Mesodermal cell (in vitro differentiated cells): ENCODE measurements around the gene CYFIP2.
A peak's percentile ranks its signal among the peaks of the same experiment; 100 is the strongest.
"Not testable (repeated sequence)": the region's sequence is repeated elsewhere in the genome, so short reads cannot be mapped to it uniquely, and the experiment has no call there.

ENCODE experiments used
- H3K27ac ChIP-seq: 2 replicates; pipeline ENCODE4 v1.7.0; 2013; ENCODE audit warnings: mild to moderate bottlenecking, low read depth, low read length, moderate library complexity; ENCODE audit not compliant: severe bottlenecking
- H3K36me3 ChIP-seq: 2 replicates; pipeline ENCODE4 v1.7.1; 2013; ENCODE audit warnings: mild to moderate bottlenecking, low read length, moderate library complexity; ENCODE audit not compliant: control insufficient read depth, insufficient read depth
- H3K4me1 ChIP-seq: one replicate; pipeline ENCODE4 v1.7.1; 2013; ENCODE audit warnings: mild to moderate bottlenecking, low read length; ENCODE audit not compliant: insufficient read depth, control insufficient read depth, poor library complexity, severe bottlenecking
- H3K4me3 ChIP-seq: 2 replicates; pipeline ENCODE4 v1.7.0; 2013; ENCODE audit warnings: low read length, control low read depth, mild to moderate bottlenecking; ENCODE audit not compliant: insufficient read depth, poor library complexity, severe bottlenecking; ENCODE audit errors: extremely low read depth
- H3K9me3 ChIP-seq: 2 replicates; pipeline ENCODE4 v1.7.1; 2013; ENCODE audit warnings: mild to moderate bottlenecking, low read length, moderate library complexity; ENCODE audit not compliant: control insufficient read depth
- WGBS, 2 experiments: methylation state at CpG; one replicate each; pipeline ENCODE4 v1.1.5; 2013; ENCODE audit warnings: missing lambda C conversion rate in 2 of 2; ENCODE audit not compliant: insufficient coverage in 2 of 2; 5-methylcytosine and 5-hydroxymethylcytosine counted together

The CYFIP2 gene

DNA sequence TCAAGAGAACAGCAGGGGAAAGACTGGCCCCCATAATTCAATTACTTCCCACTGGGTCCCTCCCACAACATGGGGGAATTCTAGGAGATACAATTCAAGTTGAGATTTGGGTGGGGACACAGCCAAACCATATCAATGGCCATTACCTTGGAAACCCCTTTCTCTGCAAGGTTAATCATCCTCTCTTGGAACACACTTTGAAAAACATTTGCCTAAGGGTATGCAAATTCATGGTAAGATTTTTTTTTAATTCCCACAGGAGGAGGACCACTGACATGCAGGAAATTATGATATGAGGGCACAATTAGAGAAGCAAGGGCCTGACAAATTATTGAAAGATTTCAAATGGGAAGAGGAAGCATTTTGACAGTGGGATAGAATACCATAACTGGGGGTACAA is 132.4 kb downstream of the CYFIP2 start:
- Histone ChIP-seq H3K4me1 (no peaks in the 10 kb centered on the region), H3K27ac (no peak overlapping the region), H3K9me3 (peaks cover 12% of the 10 kb centered on the region), H3K4me3 (no peak overlapping the region), H3K36me3 (peaks cover 13% of the 10 kb centered on the region)

GRCh38 chr5:157400741-157401495 is 135.0 kb downstream of the CYFIP2 start:
- WGBS, 2 experiments = 83 to 84% methylated on average over 3 to 4 of the region's 5 CpGs
- H3K27ac ChIP-seq = no peak overlapping the region

DNA sequence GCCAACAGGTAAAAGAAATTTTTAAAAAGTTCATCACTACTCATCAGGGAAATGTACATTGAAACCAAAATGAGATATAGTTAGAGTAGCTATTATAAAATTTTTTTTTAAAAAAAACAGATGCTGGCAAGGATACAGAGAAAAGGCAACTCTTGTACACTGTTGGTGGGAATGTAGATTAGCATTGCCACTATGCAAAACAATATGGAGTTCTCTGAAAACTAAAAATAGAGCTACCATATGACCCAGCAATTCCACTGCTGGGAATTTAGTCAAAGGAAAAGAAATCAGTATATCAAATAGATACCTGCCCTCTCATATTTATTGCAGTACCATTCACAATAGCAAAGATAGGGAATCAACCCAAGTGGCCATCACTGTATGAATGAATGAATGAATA is 149.9 kb downstream of the CYFIP2 start:
- H3K9me3 ChIP-seq = peaks cover 9% of the 10 kb centered on the region
- H3K4me1 ChIP-seq = no peaks in the 10 kb centered on the region
- no peaks in the 10 kb centered on the region for H3K36me3 ChIP-seq
- no peak overlapping the region for H3K27ac ChIP-seq
- no peak overlapping the region for H3K4me3 ChIP-seq

More at GRCh38 chr5:157400741-157401495, 135.0 kb downstream of the CYFIP2 start:
- no peaks in the 10 kb centered on the region for H3K36me3 ChIP-seq
- H3K4me1 ChIP-seq = no peaks in the 10 kb centered on the region
- H3K4me3 ChIP-seq = no peak overlapping the region
- peaks cover 12% of the 10 kb centered on the region for H3K9me3 ChIP-seq

- H3K27ac ChIP-seq, H3K36me3 ChIP-seq, H3K9me3 ChIP-seq, H3K4me3 ChIP-seq, H3K4me1 ChIP-seq: not testable (repeated sequence)
- 97 to 98% methylated on average over 14 to 15 of the region's 30 CpGs for WGBS, 2 experiments
Measured at GRCh38 chr5:157419521-157419920, 153.6 kb downstream of the CYFIP2 start.

DNA sequence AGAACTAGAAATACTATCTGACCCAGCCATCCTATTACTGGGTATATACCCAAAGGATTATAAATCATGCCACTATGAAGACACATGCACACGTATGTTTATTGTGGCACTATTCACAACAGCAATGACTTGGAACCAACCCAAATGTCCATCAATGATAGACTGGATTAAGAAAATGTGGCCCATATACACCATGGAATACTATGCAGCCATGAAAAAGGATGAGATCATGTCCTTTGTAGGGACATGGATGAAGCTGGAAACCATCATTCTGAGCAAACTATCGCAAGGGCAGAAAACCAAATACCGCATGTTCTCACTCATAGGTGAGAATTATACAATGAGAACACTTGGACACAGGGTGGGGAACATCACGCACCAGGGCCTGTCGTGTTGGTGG is 164.0 kb downstream of the CYFIP2 start:
- not testable (repeated sequence) for H3K27ac ChIP-seq, H3K9me3 ChIP-seq

GRCh38 chr5:157431544-157432200 is 165.7 kb downstream of the CYFIP2 start:
- Histone ChIP-seq H3K36me3 (no peaks in the 10 kb centered on the region), H3K9me3 (no peaks in the 10 kb centered on the region), H3K27ac (no peak overlapping the region), H3K4me3 (no peak overlapping the region), H3K4me1 (no peaks in the 10 kb centered on the region)
- 20 to 50% methylated on average over 1 to 2 of the region's 4 CpGs for WGBS, 2 experiments

More for the DNA sequence above, 164.0 kb downstream of the CYFIP2 start:
- 100% methylated on average over 2 of the region's 5 CpGs; no CpG with 5 or more reads in 1 of the 2 experiments for WGBS, 2 experiments
- H3K4me3 ChIP-seq, H3K36me3 ChIP-seq, H3K4me1 ChIP-seq: not testable (repeated sequence)

GRCh38 chr5:157434096-157434495 is 168.2 kb downstream of the CYFIP2 start:
- WGBS, 2 experiments = 80 to 84% methylated on average over 3 of the region's 4 CpGs
- Histone ChIP-seq H3K4me3 (no peak overlapping the region), H3K27ac (no peak overlapping the region), H3K4me1 (no peaks in the 10 kb centered on the region), H3K36me3 (no peaks in the 10 kb centered on the region), H3K9me3 (no peaks in the 10 kb centered on the region)

DNA sequence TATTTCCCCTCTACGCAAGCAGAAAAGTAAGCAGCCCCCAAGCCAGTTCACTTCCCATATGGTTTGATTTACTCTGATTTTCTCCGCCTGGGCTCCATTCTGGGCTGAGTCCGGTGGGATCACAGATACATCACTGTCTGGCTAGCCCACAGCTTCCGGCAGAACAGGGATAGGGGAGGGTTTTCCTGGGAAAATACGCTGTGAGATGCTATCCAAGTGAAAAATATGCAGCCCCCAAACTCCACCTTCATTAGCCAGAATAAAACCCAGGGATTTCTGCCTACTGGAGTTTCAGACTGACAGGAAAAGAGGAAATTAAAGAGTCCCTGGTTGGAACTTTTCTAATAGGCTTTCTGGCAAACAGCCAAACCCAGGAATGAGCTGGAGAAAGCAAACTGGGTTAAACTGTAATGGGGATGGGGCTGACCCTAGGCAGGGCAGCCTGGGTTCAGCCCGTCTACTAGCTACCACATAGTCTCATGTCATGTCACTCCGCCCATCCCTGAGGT is 177.2 kb downstream of the CYFIP2 start:
- WGBS, 2 experiments = 90 to 98% methylated on average over 1 to 4 of the region's 7 CpGs
- Histone ChIP-seq H3K27ac (peak overlapping the region; percentile 24), H3K4me1 (no peaks in the 10 kb centered on the region), H3K36me3 (no peaks in the 10 kb centered on the region), H3K9me3 (no peaks in the 10 kb centered on the region), H3K4me3 (no peak overlapping the region)

- no peak overlapping the region for H3K4me3 ChIP-seq
- H3K9me3 ChIP-seq = no peaks in the 10 kb centered on the region
- no peak overlapping the region for H3K27ac ChIP-seq
- WGBS, 2 experiments = 80 to 90% methylated on average over 1 to 2 of the region's 4 CpGs
- H3K4me1 ChIP-seq = no peaks in the 10 kb centered on the region
- H3K36me3 ChIP-seq = no peaks in the 10 kb centered on the region
Measured at GRCh38 chr5:157444224-157444623, 178.3 kb downstream of the CYFIP2 start.
